Prostate gland (tissue), 2 donors: ENCODE results near the gene FOXP1.

Experiments used
- POLR2A ChIP-seq: fragments of 450-650 bp; IDR thresholded peaks from one replicate; pipeline ENCODE4 v1.6.1; 2016; ENCODE audit warnings: antibody characterized with exemption, mild to moderate bottlenecking
- TF ChIP-seq, protein P1 (sequence below), 4 experiments: fragments of 200-600 bp in 2 of 4; fragments of 450-650 bp in 2 of 4; sonication (generic) in 2 of 4; IDR thresholded peaks; 1 replicate in 3 of 4; 2 replicates in 1 of 4; pipeline ENCODE4 v1.5.1; 2016 to 2019; ENCODE audit warnings: antibody characterized with exemption in 4 of 4, mild to moderate bottlenecking in 2 of 4, moderate library complexity in 2 of 4

DNA sequence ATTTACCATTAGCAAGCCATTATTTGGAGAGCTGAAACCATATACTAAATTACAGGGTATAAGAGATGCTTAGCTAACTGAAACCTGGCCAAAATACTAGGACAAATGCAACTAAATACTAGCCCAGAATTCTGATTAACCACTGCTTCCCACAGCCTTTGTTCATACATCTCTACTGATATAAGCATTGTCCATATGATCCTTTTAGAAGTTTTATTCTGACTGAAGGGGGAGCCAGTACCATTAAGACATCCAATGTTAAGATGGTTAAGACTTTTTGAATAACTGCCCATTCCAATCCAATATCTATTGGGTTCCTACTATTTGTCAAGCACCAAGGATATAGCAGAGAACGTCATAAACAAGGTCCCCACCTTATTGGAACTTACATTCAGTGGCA, 421.3 kb downstream of the FOXP1 start:
- TF ChIP-seq, protein P1, sequence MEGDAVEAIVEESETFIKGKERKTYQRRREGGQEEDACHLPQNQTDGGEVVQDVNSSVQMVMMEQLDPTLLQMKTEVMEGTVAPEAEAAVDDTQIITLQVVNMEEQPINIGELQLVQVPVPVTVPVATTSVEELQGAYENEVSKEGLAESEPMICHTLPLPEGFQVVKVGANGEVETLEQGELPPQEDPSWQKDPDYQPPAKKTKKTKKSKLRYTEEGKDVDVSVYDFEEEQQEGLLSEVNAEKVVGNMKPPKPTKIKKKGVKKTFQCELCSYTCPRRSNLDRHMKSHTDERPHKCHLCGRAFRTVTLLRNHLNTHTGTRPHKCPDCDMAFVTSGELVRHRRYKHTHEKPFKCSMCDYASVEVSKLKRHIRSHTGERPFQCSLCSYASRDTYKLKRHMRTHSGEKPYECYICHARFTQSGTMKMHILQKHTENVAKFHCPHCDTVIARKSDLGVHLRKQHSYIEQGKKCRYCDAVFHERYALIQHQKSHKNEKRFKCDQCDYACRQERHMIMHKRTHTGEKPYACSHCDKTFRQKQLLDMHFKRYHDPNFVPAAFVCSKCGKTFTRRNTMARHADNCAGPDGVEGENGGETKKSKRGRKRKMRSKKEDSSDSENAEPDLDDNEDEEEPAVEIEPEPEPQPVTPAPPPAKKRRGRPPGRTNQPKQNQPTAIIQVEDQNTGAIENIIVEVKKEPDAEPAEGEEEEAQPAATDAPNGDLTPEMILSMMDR (IDR thresholded peaks at IDR 0.05), result no peak
- no peak for TF ChIP-seq POLR2A
